GM19023 (cell line): ENCODE data around the gene VPS11.
"Not testable (repeated sequence)": the region's sequence is repeated elsewhere in the genome, so short reads cannot be mapped to it uniquely, and the experiment has no call there.

Source experiments
- ATAC-seq: cut with Tn5 transposase; IDR thresholded peaks from one replicate; pipeline ENCODE4 v1.9.1; 2021; ENCODE audit warnings: mild to moderate bottlenecking, moderate library complexity; ENCODE audit not compliant: unreplicated experiment

The VPS11 gene

GRCh38 chr11:119034813-119035212 lies 32.8 kb upstream of the VPS11 start:
- no peak for ATAC-seq

GRCh38 chr11:119038884-119039283 lies 28.7 kb upstream of the VPS11 start:
- ATAC-seq, result no peak

DNA sequence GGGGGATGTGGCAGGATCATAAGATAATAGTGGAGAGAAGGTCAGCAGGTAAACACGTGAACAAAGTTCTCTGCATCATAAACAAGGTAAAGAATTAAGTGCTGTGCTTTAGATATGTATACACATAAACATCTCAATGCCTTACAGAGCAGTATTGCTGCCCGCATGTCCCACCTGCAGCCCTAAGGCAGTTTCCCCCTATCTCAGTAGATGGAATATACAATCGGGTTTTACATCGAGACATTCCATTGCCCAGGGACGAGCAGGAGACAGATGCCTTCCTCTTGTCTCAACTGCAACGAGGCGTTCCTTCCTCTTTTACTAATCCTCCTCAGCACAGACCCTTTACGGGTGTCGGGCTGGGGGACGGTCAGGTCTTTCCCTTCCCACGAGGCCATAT lies 28.1 kb upstream of the VPS11 start:
- ATAC-seq, result not testable (repeated sequence)

- ATAC-seq, result no peak
Observed at GRCh38 chr11:119041821-119042514, 25.6 kb upstream of the VPS11 start.

DNA sequence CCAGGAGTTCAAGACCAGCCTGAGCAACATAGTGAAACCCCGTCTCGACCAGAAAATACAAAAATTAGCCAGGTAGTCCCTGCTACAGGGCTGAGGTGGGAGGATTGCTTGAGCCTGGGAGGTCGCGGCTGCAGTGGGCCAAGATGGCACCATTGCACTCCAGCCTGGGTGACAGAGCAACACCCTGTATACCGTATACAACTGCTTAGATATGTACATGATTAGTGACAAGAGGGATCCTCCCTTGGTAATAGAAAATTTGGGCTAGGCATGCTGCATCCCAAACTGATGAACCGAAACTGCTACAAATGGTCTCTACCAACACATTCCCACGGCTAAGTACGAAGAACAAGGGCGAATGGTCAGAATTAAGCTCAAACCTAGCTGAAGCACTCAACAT lies 24.7 kb upstream of the VPS11 start:
- no peak for ATAC-seq

- no peak for ATAC-seq
Observed at GRCh38 chr11:119044708-119045107, 22.9 kb upstream of the VPS11 start.

GRCh38 chr11:119046489-119046888 lies 21.1 kb upstream of the VPS11 start:
- no peak for ATAC-seq

GRCh38 chr11:119047205-119047604 lies 20.4 kb upstream of the VPS11 start:
- no peak for ATAC-seq

GRCh38 chr11:119048644-119049043 lies 19.0 kb upstream of the VPS11 start:
- no peak for ATAC-seq

DNA sequence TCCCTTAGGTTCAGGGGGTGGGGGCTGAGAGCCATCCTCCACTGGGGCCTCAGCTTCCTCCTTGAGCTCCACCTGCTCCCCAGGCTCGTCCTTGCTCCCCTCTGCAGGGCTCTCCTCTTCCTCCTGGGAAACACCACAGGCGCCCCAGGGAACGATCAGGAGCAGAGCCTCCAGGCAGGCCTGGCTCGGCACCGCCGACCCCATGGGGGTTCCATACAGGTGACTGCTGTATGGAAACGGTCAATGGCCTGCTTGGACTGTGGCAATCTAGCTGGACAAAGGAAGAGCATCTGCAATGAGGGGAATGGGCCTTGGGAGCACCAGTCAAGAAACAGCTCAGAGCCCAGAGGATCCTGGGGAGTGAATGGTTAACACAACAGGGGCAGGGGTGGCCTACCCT lies 18.5 kb upstream of the VPS11 start:
- no peak for ATAC-seq

DNA sequence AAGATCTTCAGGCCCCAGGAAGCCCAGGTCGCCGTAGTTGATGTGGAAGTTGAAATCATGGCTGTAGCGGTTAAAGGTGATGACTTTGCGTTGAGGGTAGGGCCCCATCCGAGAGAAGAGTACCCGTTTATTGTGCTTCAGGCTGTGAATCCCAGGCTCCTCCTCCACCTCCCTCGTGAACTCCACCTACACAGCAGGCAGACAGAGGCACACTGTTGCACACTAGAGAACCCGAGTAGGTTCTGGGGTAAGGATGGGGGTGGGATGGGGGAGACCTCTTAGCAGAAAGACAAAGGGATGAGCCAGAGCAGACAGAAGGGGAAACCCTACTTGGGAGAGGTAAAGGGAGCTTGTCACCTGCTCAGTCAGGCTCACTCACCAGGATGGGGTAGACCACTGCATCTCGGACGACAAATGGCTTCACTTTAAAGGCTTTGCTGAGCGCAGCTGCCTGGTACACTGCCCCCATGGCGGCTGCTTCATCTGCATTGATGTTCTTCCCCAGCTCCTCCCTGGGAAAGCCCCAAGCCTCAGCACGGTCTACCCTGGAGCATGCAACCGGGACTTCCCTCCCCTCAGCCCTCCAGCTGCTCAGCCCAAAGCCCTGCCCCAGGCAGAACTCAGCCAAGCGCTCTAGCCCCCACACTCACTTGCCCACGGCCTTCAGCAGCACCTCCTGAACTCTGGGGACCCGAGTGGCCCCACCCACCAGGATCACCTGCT lies 16.0 kb upstream of the VPS11 start:
- peak; percentile 59 for ATAC-seq

GRCh38 chr11:119052163-119052814 lies 15.3 kb upstream of the VPS11 start:
- ATAC-seq, result no peak

- ATAC-seq, result no peak
Observed at GRCh38 chr11:119054418-119054817, 13.2 kb upstream of the VPS11 start.

DNA sequence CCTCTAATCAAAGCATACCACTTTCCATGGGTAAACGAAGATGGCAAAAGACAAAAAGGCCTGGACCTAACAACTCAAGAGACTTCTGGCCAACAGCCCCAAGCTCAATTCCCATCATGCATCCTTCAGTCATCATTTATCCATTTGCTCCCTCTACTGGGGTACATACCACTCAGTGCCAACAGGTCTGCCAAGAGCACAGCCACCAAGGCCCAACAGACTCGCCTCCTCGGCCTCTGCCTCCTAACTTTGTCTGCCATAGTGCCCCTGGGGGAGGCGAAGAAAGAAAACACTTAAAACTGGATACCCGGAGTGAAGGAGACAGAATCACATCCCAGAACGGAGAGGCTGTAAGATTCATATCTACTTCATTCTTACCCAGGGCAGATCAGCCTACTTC lies 11.7 kb upstream of the VPS11 start:
- no peak for ATAC-seq

- ATAC-seq, result peak; percentile 11
Observed at GRCh38 chr11:119056421-119056999, 11.1 kb upstream of the VPS11 start.

- ATAC-seq, result peak; percentile 89
Observed at GRCh38 chr11:119057000-119057769, 10.4 kb upstream of the VPS11 start, which contains the start of gene HYOU1. Gene HYOU1 (minus strand): TSS chr11:119057205. CDS start chr11:119056160, 1,045 bp downstream.

GRCh38 chr11:119059128-119059527 lies 8.5 kb upstream of the VPS11 start:
- not testable (repeated sequence) for ATAC-seq

DNA sequence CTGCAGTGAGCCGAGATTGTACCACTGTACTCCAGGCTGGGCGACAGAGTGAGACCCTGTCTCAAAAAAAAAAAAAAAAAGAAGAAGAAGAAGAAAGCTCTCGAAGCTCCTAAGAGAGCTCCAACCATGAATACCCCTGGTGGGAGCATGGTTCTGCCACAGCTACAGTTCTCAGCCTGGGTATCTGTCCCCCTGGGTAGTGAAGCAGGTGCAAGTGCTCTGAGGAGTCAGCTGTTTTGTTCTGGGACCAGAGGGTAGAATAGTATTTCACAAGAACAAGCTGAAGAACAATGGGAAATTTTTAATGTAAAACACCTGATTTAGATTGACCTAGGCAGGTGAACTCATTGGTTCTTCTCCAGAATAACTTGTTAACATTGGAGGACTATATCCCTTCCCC lies 6.4 kb upstream of the VPS11 start:
- no peak for ATAC-seq

- no peak for ATAC-seq
Observed at GRCh38 chr11:119062779-119063178, 4.8 kb upstream of the VPS11 start.

- ATAC-seq, result no peak
Observed at GRCh38 chr11:119065369-119065768, 2.2 kb upstream of the VPS11 start.

- no peak for ATAC-seq
Observed at GRCh38 chr11:119077839-119078238, 10.2 kb downstream of the VPS11 start.
